Vagina (tissue), 2 donors: ENCODE results near the gene SPATA46.

Experiments used
- POLR2A ChIP-seq, 2 donors: fragments of 450-650 bp; IDR thresholded peaks; one replicate each; pipeline ENCODE4 v1.6.1; 2017; ENCODE audit warnings: antibody characterized with exemption in 2 of 2, mild to moderate bottlenecking in 2 of 2, moderate library complexity in 2 of 2
- POLR2AphosphoS5 ChIP-seq, 2 donors: sonication (generic); formaldehyde crosslinking; IDR thresholded peaks; one replicate each; pipeline ENCODE4 v1.9.0; 2017; ENCODE audit warnings: antibody characterized with exemption in 2 of 2, mild to moderate bottlenecking in 2 of 2, low read depth in 1 of 2; ENCODE audit not compliant: insufficient read depth in 1 of 2

DNA sequence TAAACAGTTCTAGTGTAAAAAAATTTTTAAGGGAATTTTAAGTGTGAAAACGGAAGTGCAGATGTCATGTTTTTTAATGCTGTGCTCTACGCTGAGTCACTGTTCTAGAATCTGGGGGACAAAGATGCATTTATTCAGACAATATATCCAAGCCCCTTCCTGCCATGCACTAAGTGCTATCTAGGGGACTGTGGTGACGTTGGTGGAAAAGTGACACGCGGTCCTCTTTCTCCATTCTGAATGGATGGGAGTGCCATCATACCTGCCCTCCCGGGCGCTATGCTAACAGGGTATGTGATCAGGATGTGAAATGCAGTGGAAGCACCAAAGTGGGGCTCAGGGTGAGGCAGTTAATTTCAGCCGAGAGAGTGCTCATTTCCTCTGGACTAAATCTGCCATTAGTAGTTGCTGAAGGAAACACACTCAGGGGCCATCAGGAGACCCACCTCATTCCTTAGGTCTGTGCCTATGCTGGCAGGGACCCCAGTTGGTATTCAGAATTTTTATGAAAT lies 11.5 kb upstream of the SPATA46 start:
- no peak for TF ChIP-seq POLR2A (IDR thresholded peaks at IDR 0.05)
- TF ChIP-seq POLR2AphosphoS5 (IDR thresholded peaks at IDR 0.05; ENCODE audit: insufficient read depth in 1 of 2, low read depth in 1 of 2), result no peak
